Measurements from ENCODE around the gene SAPCD1.
"Not testable (repeated sequence)": the region's sequence is repeated elsewhere in the genome, so short reads cannot be mapped to it uniquely, and the experiment has no call there.

The SAPCD1 gene

DNA sequence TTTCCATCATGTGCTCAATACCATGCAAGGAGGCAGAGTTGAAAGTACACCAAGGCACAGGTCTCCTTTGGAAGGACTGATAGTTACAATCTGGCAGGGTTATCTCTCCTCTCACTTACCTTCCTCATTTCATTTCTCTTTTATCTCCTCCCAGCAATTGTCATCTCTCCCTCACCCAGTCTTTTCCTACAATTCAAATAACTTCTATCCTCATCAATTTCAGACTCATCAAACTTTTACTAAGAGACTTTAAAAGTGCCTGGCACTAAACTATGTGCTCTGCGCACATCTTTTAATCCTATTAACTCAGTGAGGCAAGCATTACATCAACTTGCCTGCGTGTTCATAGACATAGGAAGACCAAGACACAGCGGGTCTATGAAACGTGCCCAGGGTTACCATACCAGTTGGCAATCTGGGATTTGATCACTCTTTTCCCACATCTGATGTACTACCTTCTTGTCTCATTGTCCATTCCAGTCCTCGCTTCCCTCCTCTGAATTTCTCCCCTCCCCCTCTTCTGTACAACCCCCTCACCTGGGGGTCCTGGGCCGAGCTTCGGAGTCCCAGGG lies 31.9 kb downstream of the SAPCD1 start:
- no peak for TF ChIP-seq CTCF (IDR thresholded peaks at IDR 0.05; ENCODE audit: extremely low read depth, insufficient read depth, missing control alignments)
- peak; percentile 44 for DNase-seq (ENCODE audit: low spot score)
- in situ Hi-C loops (cut with MboI; ENCODE audit: low pct_unique_long_range_greater_than_20kb, low sequenced_read_pairs, unreplicated experiment), result no loop called here

- no peak for TF ChIP-seq CTCF (IDR thresholded peaks at IDR 0.05; ENCODE audit: extremely low read depth, insufficient read depth, missing control alignments)
- no peak for DNase-seq (ENCODE audit: low spot score)
- in situ Hi-C loops (cut with MboI; ENCODE audit: low pct_unique_long_range_greater_than_20kb, low sequenced_read_pairs, unreplicated experiment), result no loop called here
Measured at GRCh38 chr6:31794866-31795615, 32.6 kb downstream of the SAPCD1 start.

DNA sequence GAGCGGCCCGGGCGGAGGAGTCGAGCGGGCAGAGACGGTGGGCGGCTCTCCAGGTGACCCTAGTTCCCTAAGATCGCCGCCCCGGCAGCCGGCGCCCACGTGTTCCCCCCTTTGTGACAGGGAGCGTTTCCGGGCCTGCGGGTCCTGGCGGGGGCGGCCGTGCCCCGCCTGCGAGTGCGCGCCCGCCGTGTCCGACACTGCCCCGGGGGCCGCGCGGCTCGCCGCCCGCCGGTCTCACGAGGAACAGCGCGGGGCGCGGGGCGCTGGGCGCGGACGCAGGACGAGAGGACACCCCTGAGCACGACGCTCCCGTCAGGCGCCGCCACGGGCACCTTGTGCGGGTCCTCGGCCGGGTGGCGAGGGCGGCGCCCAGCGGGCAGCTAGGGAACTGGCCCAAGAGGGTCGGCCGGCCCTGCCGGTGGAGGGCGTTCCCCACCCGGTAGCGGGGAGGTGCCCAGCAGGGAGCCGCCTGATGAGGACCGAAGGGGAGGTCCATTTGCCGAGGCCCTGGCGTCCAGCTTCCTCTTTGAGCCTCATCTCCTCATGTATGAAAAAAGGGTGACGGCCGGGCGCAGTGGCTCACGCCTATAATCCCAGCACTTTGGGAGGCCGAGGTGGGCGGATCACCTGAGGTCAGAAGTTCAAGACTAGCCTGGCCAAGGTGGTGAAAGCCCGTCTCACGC lies 33.3 kb downstream of the SAPCD1 start, which contains the start of gene VARS1:
Gene VARS1, minus strand, starts transcription at position 137 of the 683 bp plus-strand sequence. CDS start 535 bp downstream, outside the sequence.
- DNase-seq (ENCODE audit: low spot score), result peak; percentile 98
- peak; percentile 96 for TF ChIP-seq CTCF (IDR thresholded peaks at IDR 0.05; ENCODE audit: extremely low read depth, insufficient read depth, missing control alignments)
- in situ Hi-C loops (cut with MboI; ENCODE audit: low pct_unique_long_range_greater_than_20kb, low sequenced_read_pairs, unreplicated experiment), result no loop called here

- TF ChIP-seq CTCF (IDR thresholded peaks at IDR 0.05; ENCODE audit: extremely low read depth, insufficient read depth, missing control alignments), result no peak
- in situ Hi-C loops (cut with MboI; ENCODE audit: low pct_unique_long_range_greater_than_20kb, low sequenced_read_pairs, unreplicated experiment), result no loop called here
Measured at GRCh38 chr6:31796993-31797385, 34.5 kb downstream of the SAPCD1 start.

GRCh38 chr6:31797588-31797987 lies 35.1 kb downstream of the SAPCD1 start:
- no peak for DNase-seq (ENCODE audit: low spot score)
- in situ Hi-C loops (cut with MboI; ENCODE audit: low pct_unique_long_range_greater_than_20kb, low sequenced_read_pairs, unreplicated experiment), result no loop called here
- TF ChIP-seq CTCF (IDR thresholded peaks at IDR 0.05; ENCODE audit: extremely low read depth, insufficient read depth, missing control alignments), result no peak

More at GRCh38 chr6:31796993-31797385, 34.5 kb downstream of the SAPCD1 start:
- no peak for DNase-seq (ENCODE audit: low spot score)

DNA sequence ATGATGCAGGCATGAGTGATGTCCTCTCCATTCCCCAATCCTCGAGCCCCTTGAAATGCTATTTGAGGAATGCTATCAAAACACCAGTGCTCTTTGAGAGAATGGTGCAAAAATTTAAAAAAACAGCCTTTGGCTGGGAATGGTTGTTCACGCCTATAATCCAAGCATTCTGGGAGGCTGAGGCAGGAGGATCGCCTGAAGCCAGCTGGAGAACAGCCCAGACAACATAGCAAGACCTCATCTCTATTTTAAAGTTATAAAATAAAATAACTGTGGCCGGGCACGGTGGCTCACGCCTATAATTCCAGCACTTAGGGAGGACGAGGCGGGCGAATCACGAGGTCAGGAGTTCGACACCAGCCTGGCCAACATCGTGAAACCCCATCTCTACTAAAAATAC lies 37.3 kb downstream of the SAPCD1 start:
- no peak for TF ChIP-seq CTCF (IDR thresholded peaks at IDR 0.05; ENCODE audit: extremely low read depth, insufficient read depth, missing control alignments)
- DNase-seq (ENCODE audit: low spot score), result no peak
- in situ Hi-C loops (cut with MboI; ENCODE audit: low pct_unique_long_range_greater_than_20kb, low sequenced_read_pairs, unreplicated experiment), result no loop called here

- in situ Hi-C loops (cut with MboI; ENCODE audit: low pct_unique_long_range_greater_than_20kb, low sequenced_read_pairs, unreplicated experiment); DNase-seq (ENCODE audit: low spot score): not testable (repeated sequence)
Measured at GRCh38 chr6:31801031-31801927, 38.8 kb downstream of the SAPCD1 start.
